NCI-H1092 treated with DMSO at 0.1 percent for 48 hours (cell line): Measurements from ENCODE around the gene MTA3.
"Not testable (repeated sequence)": the region's sequence is repeated elsewhere in the genome, so short reads cannot be mapped to it uniquely, and the experiment has no call there.

Source experiments
- DNase-seq: peaks from one replicate; lab custom pipeline; 2025; lab: John Stamatoyannopoulos, UW

Gene MTA3

DNA sequence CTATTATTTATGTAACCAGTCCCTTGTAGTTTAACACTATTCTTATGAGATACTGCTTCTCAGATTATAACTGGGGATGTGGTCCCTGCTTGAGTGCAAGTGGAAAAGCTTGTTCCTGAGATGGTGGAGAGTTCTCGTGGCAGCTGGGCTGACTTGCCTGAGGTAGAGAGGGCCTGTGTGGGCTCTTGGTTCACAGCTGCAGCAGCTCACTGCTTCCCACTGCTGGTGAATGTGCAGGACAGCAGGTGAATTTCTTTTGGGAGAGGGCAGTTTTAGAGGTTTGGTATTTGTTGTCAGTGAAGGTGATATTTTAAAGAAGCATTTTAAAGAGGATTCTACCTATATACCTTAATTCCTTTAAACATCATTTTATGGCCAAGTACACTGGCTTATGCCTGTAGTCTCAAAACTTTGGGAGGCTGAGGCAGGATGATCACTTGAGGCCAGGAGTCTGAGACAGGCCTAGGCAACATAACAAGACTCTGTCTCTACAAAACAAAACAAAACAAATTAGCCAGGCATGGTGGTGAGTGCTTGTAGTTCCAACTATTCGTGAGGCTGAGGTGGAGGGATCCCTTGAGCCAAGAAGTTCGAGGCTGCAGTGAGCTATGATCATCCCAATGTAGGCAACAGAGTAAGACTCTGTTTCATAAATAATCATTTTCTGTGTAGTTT is 94.8 kb downstream of the MTA3 start:
- peak; percentile 63 for DNase-seq

GRCh38 chr2:42663828-42664227 is 95.4 kb downstream of the MTA3 start:
- DNase-seq, result no peak

DNA sequence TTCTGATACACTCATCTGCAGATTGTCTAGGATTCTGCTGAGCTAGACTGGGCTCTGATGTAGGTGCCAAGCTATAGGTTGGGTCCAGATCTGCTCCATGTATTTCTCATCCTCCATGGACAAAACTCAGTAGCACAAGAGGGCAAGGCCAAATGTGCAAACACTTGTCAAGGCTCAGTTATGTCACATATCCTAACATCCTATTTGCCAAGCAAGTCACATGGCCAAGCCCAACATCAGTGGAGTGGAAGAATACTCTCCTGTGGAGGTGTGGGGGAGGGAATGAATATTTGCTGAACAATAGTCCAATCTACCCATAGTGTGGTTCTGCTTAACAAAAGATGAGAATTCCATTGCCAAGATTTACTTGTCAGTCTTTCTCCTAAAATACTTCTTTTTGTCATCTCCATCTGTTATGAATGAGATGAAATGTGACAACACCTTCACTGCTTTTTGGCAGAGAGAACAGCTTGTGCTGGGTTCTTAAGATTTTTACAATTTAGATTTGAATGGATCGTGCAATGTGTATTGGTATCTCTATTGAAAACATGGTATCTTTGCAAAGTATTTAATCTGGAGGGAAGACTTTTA is 105.7 kb downstream of the MTA3 start:
- no peak for DNase-seq

- no peak for DNase-seq
These were observed 107.4 kb downstream of the MTA3 start for GRCh38 chr2:42675815-42676214.

- no peak for DNase-seq
These were observed 116.9 kb downstream of the MTA3 start for GRCh38 chr2:42685303-42685702.

DNA sequence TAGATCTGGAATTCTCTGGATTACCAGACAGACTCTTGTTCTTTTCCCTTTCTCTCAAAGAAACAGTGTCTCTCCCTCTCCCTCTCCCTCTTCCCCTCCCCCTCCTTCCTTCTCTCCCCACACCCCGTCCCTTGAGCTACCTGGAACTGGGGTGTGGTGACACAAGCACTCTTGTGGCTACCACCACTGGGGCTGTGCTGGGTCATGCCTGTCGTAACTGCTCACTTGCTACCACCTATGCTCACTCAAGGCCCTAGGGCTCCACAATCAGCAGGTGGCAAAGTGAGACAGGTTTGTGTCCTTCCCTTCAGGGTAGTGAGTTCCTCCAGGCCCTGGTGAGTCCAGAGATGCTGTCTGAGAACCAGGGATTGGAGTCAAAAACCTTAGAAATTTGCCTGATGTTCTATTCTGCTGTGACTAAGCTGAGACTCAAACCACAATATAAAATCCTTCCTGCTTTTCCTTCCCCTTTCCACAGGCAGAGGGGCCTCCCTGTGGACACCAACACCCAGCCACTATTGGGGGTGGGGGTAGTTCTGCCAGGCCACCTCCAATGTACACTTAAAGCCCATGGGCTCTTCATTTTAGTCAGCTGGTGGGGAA is 124.7 kb downstream of the MTA3 start:
- DNase-seq, result no peak

- DNase-seq, result no peak
These were observed 125.5 kb downstream of the MTA3 start for GRCh38 chr2:42693688-42694479.

DNA sequence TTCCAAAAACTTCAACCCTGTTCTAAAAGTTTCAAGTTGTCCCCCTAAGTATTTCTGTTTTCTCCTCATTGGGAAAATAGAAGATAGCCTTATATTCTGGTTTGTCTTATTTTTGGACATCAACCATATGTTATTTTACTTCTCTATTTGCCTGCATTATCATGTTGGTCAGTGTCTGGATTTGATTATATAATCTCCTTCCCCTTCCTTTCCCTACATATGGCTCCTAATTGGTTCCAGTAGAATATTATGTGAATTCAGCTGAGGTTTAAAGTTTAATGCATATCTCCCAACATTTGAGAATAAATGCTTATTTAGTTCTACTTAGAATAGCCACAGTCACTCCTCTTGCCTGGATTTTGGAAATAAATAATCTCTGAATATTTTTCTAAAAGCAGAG is 128.6 kb downstream of the MTA3 start:
- DNase-seq, result no peak

- DNase-seq, result no peak
These were observed 130.5 kb downstream of the MTA3 start for GRCh38 chr2:42698940-42699339.

DNA sequence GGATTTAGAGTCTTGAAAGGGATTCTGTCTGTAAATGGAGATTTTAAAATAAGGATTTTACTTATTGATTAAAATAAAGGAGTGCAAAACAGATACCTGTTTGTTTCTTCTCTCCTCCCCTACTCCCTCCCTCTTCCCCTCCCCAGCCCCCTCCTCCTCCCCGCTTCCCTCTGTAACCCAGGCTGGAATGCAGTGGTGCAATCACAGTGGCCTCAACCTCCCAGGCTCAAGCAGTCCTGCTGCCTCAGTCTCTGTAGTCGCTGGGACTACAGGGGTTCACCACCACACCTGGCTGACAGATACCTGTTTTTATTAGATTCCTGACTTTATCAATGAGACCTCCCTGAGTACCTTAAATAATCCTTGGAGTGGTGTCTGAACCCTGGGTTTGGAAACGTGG is 138.4 kb downstream of the MTA3 start:
- no peak for DNase-seq

DNA sequence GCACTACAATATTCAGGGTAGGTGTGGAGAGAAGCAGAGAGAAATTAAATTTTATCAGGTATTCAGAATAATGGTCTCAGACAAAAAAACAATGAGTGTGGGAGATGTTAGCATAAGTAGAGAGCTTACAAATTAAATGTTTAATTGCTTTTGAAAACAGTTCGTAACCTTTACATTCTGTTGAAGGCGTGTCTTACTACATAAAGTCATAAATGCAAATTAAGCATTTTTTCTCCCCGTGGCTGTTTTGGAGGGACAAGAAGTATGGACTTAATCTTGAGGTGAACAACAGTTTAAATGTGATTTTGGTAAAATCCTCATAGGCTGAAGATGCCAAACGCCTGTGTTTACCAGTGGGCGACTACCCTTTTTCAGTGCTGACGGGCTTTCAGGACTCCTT is 139.7 kb downstream of the MTA3 start:
- DNase-seq, result no peak

DNA sequence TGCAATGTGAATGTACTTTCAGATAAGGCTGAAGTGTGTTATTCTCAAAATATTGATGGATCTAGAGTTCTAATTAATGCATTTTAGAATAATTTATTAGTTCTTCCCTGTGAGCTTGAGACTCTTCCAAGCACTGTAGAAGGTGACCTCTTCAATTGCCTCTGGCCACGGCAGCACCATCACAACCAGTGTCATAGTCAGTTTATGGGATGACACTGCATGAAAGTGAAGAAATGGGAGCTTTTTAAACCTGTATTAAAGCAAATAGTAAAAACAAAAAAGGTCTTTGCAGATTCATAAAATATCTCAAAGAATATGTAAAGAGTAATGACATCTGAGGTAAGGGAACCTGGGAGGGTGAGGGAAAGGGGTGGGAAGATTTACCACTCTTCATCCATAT is 143.5 kb downstream of the MTA3 start:
- no peak for DNase-seq

DNA sequence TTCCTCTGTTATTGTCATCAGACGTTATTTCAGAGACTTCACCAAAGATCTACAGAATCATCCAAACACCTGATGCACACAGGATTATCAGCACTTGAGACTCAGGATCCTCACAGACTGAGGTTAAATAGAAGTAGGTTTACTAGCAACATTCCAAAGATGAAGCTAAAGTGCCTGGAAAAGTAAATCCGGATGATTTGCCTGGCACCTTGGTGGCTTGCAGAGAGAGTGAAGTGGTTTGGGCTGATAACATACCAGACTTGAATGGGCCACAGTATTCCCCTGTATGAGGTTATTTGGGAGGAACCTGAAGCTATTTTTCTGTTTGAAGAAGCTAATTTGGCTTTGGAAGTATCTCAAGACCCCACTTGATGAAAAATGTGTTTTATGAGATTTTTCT is 144.5 kb downstream of the MTA3 start:
- no peak for DNase-seq

GRCh38 chr2:42713920-42714319 is 145.5 kb downstream of the MTA3 start:
- no peak for DNase-seq

GRCh38 chr2:42714686-42715085 is 146.3 kb downstream of the MTA3 start:
- DNase-seq, result no peak

- no peak for DNase-seq
These were observed 153.5 kb downstream of the MTA3 start for GRCh38 chr2:42721898-42722297.

DNA sequence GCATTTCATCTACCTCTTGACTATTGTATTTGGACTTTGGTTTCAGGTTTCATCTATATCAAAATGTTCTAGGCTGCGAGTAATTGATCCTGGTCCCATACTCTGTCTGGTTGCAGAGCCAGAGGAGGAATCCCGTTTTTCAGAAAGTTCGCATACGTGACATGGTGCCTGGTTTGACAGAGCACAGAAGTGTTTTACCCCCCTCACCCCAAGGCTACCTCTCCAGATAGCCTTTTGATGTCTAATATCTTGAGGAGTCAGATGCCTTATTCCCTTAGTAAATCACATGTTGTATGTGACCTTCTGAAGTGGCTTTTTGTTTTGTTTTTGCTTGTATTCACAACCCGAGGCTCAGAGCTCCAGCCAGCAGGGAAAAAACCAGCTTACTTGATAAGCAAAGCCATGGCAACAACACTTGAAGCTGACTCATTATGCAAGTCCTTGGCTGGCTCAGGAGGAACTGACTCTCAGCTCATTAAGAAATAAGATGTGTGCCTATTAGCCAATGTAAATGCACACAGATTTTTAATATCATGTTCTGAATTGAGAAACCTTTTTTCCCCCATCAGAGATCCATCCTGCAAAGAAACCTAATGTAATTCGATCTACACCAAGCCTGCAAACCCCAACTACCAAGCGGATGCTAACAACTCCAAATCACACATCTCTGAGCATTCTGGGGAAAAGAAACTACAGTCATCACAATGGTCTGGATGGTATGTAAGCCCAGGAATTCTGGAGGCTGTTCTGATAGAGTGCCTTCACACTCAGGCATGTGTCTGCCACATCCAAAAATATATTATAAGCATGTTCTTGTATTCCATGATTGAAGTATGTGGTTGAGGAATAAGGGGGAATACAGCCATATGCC is 154.1 kb downstream of the MTA3 start:
- DNase-seq, result no peak

DNA sequence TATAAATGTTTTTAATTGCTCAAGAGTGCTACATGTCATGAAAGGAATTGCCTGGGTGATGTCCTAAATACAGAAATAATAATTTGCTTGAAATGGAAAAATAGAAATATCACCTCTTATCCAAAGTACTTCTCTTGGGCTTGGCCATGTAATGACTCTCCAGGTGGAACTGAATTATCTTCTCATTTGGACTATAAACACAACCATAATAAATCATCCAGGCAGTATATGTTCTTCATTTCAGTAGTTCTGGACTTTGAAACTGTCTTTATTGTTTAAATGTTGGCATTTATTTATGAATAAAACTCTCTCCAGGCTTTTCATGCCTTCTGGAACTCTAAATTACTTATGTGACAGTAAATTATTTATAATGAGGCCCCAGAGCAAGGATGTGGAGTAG is 155.0 kb downstream of the MTA3 start:
- no peak for DNase-seq

DNA sequence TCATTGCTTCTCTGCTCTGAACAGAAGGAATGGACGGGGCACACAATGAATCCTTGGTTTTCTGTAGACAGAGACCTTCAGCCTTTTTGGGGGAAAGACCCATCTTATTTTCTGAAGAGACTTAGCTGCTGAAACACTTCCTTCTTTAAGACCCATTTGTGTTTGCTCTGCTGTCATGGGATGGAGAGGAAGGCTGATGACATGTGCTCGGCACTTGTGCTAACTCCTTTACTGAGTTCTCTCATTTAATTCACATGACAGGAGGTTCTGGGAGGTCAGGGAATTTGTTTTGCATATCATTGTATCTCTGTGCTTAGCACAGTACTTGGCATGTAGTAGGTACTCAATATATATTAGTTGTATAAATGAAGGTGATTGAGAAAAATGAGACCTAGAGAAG is 156.5 kb downstream of the MTA3 start:
- DNase-seq, result no peak

GRCh38 chr2:42725657-42726056 is 157.2 kb downstream of the MTA3 start:
- DNase-seq, result no peak

GRCh38 chr2:42726680-42727079 is 158.2 kb downstream of the MTA3 start:
- no peak for DNase-seq

- DNase-seq, result not testable (repeated sequence)
These were observed 162.9 kb downstream of the MTA3 start for GRCh38 chr2:42731316-42731715.
